HepG2 (cell line): ENCODE measurements around the gene LRRC8E. TPM values are rescaled to one million over a fixed set of nuclear protein-coding genes. Genes with fewer than 3 reads are reported as not detected.

Source experiments
- DZIP1 ChIP-seq: sonication (generic); formaldehyde crosslinking; IDR thresholded peaks from 2 replicates; pipeline ENCODE4 v1.5.0; 2020; ENCODE audit warnings: mild to moderate bottlenecking, missing genetic modification reagents
- ELF1 ChIP-seq: sonication (generic); formaldehyde crosslinking; IDR thresholded peaks from 2 replicates; pipeline ENCODE4 v1.4.0; 2020; ENCODE audit warnings: missing genetic modification reagents
- HDAC1 ChIP-seq: sonication (generic); formaldehyde crosslinking; IDR thresholded peaks from 2 replicates; pipeline ENCODE4 v1.5.1; 2020; ENCODE audit warnings: mild to moderate bottlenecking, missing genetic modification reagents
- HMG20B ChIP-seq: conservative IDR thresholded peaks from 2 replicates; pipeline ENCODE4 v1.6.1; 2016; ENCODE audit warnings: missing genetic modification reagents, missing compliant biosample characterization
- JUNB ChIP-seq: sonication (generic); formaldehyde crosslinking; IDR thresholded peaks from 2 replicates; pipeline ENCODE4 v1.8.0; 2022; ENCODE audit warnings: missing genetic modification reagents, mild to moderate bottlenecking, borderline replicate concordance
- MATR3 ChIP-seq: sonication (generic); formaldehyde crosslinking; IDR thresholded peaks from 2 replicates; pipeline ENCODE4 v1.4.0; 2020; ENCODE audit warnings: missing genetic modification reagents
- NCOR1 ChIP-seq: fragments of 200-600 bp; sonication (generic); IDR thresholded peaks from 2 replicates; pipeline ENCODE4 v1.7.0; 2017; ENCODE audit warnings: antibody characterized with exemption, low read length, borderline replicate concordance
- NR1H2 ChIP-seq: sonication (generic); formaldehyde crosslinking; IDR thresholded peaks from 2 replicates; pipeline ENCODE4 v1.8.1; 2022; ENCODE audit warnings: low read depth, missing genetic modification reagents, borderline replicate concordance
- NR2F6 ChIP-seq, 2 experiments: IDR thresholded peaks; 2 replicates each; pipeline ENCODE4 v1.6.1; 2016; ENCODE audit warnings: antibody characterized with exemption in 1 of 2, mild to moderate bottlenecking in 1 of 2
- SMARCE1 ChIP-seq: fragments of 450-650 bp; IDR thresholded peaks from 2 replicates; pipeline ENCODE4 v1.6.1; 2017; ENCODE audit warnings: borderline replicate concordance
- SNAPC4 ChIP-seq: sonication (generic); formaldehyde crosslinking; IDR thresholded peaks from 2 replicates; pipeline ENCODE4 v1.4.0; 2020; ENCODE audit warnings: mild to moderate bottlenecking, missing genetic modification reagents
- ZEB1 ChIP-seq: IDR thresholded peaks from 2 replicates; pipeline ENCODE4 v1.6.1; 2012; ENCODE audit warnings: mild to moderate bottlenecking, low read depth, inconsistent platforms; ENCODE audit not compliant: insufficient replicate concordance
- ZFP36L2 ChIP-seq: sonication (generic); formaldehyde crosslinking; IDR thresholded peaks from 2 replicates; pipeline ENCODE4 v1.4.0; 2020; ENCODE audit warnings: missing genetic modification reagents
- ZNF205 ChIP-seq: IDR thresholded peaks from 2 replicates; pipeline ENCODE4 v1.6.1; 2018; ENCODE audit warnings: missing biosample characterization, missing genetic modification reagents
- ZNF296 ChIP-seq: sonication (generic); formaldehyde crosslinking; conservative IDR thresholded peaks from 2 replicates; pipeline ENCODE4 v1.5.0; 2020; ENCODE audit warnings: mild to moderate bottlenecking, missing genetic modification reagents
- ZNF614 ChIP-seq: IDR thresholded peaks from 2 replicates; pipeline ENCODE4 v1.6.1; 2018; ENCODE audit warnings: missing biosample characterization, missing genetic modification reagents, inconsistent platforms, borderline replicate concordance
- ZZZ3 ChIP-seq: sonication (generic); formaldehyde crosslinking; IDR thresholded peaks from 2 replicates; pipeline ENCODE4 v1.4.0; 2020; ENCODE audit warnings: missing genetic modification reagents, mild to moderate bottlenecking, borderline replicate concordance
- polyA plus RNA-seq, 8 experiments: library from polyadenylated mRNA; depleted of rRNA in 3 of 8; stranded (reverse) in 7 of 8; unstranded in 1 of 8; fragments of >200 nt; fragmentation: Illumina TruSeq in 4 of 8; extraction: Trizol in 4 of 8; gene quantifications; 2 replicates each; pipeline versions ENCODE4 v1.2.1 to v1.2.3, GENCODE V29; 2011 to 2016; ENCODE audit warnings: low read depth in 4 of 8, missing spikeins in 1 of 8, mixed read lengths in 1 of 8; ENCODE audit not compliant: insufficient read depth in 1 of 8
- total RNA-seq, 5 experiments: library from RNA; depleted of rRNA; stranded (reverse); fragments of >200 nt; fragmentation: Illumina TruSeq; extraction: Trizol; gene quantifications; 2 replicates each; pipeline ENCODE4 v1.2.3, GENCODE V29; 2016; ENCODE audit warnings: low read depth in 1 of 5
- TF ChIP-seq, protein P1 (sequence below): sonication (generic); formaldehyde crosslinking; IDR thresholded peaks from 2 replicates; pipeline ENCODE4 v1.4.0; 2020; ENCODE audit warnings: missing genetic modification reagents, mild to moderate bottlenecking, borderline replicate concordance

Gene LRRC8E
- total and polyA plus RNA-seq, 2 of the 13 experiments (the other 11 are each of a cell fraction or from before 2014, with no cell fraction given): 8.0 to 10.3 TPM

- TF ChIP-seq, protein P1, sequence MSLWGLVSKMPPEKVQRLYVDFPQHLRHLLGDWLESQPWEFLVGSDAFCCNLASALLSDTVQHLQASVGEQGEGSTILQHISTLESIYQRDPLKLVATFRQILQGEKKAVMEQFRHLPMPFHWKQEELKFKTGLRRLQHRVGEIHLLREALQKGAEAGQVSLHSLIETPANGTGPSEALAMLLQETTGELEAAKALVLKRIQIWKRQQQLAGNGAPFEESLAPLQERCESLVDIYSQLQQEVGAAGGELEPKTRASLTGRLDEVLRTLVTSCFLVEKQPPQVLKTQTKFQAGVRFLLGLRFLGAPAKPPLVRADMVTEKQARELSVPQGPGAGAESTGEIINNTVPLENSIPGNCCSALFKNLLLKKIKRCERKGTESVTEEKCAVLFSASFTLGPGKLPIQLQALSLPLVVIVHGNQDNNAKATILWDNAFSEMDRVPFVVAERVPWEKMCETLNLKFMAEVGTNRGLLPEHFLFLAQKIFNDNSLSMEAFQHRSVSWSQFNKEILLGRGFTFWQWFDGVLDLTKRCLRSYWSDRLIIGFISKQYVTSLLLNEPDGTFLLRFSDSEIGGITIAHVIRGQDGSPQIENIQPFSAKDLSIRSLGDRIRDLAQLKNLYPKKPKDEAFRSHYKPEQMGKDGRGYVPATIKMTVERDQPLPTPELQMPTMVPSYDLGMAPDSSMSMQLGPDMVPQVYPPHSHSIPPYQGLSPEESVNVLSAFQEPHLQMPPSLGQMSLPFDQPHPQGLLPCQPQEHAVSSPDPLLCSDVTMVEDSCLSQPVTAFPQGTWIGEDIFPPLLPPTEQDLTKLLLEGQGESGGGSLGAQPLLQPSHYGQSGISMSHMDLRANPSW (CRISPR knock-in tag): no peak; the same call in 1 of the 2 replicates
- TF ChIP-seq NCOR1: no peak; the same call in 1 of the 2 replicates
- TF ChIP-seq ZNF296 (CRISPR knock-in tag): no peak
- TF ChIP-seq ZNF205 (CRISPR knock-in tag): peak; percentile 47; the same call in 1 of the 2 replicates
- no peak for TF ChIP-seq HMG20B (CRISPR knock-in tag)
- peak; percentile 17; the same call in 1 of the 2 replicates for TF ChIP-seq ZZZ3
- peak; percentile 88; the same call in 1 of the 2 replicates for TF ChIP-seq NR2F6 (IDR thresholded peaks at IDR 0.05)
- peak; percentile 82; the same call in 1 of the 2 replicates for TF ChIP-seq NR2F6 (CRISPR knock-in tag; IDR thresholded peaks at IDR 0.05)
- no peak for TF ChIP-seq ZFP36L2
- 0 out of 2 replicates have a peak, but pooled peaks have one; percentile 24 for TF ChIP-seq HDAC1
- peak; percentile 95 for TF ChIP-seq ZNF614
- no peak for TF ChIP-seq SMARCE1
- no peak for TF ChIP-seq ZEB1
- TF ChIP-seq DZIP1: no peak; the same call in 1 of the 2 replicates
- no peak for TF ChIP-seq MATR3 (CRISPR knock-in tag)
- TF ChIP-seq ELF1 (CRISPR knock-in tag): no peak; the same call in 1 of the 2 replicates
- no peak for TF ChIP-seq SNAPC4 (CRISPR knock-in tag)
- TF ChIP-seq JUNB: no peak
- TF ChIP-seq NR1H2 (CRISPR knock-in tag): no peak; the same call in 1 of the 2 replicates
Measured at GRCh38 chr19:7903244-7904073, 15.1 kb downstream of the LRRC8E start, which contains the start of gene MAP2K7 (continued).
